HG02759 (cell line): Measurements from ENCODE around the gene SPSB1.

ENCODE experiments used
- ATAC-seq: cut with Tn5 transposase; IDR thresholded peaks from one replicate; pipeline ENCODE4 v1.9.1; 2021; ENCODE audit warnings: mild to moderate bottlenecking, moderate library complexity; ENCODE audit not compliant: unreplicated experiment

SPSB1 gene

DNA sequence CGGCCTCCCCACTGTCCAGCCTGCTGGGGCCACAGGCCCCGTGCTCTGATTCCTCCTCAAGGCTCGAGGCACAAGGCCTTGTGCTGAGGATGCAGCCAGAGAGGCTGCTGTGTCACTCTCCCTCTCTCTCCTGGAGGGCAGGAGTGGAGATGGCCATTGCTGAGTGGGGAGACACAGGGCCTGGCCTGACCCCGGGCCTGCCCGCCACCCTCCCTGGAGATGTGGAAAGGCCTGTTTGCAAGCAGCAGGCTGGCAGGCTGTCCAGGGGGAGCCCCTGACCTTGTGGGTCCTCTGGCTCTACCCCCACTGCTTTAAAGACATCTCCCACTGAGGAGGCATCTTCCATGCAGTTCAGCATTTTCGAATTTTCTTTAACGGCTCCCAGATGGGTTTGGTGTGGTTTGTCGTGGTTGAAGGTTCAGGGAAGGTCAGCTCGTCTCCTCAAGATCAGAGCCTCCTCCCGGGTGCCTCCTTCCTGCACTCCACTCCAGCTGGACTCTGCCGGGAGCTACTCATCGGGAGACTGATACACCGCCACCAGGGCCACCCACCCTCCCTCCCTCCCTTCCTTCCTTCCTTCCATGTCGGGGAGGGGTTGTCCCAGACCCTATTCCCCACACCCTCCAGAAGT, 69.1 kb downstream of the SPSB1 start:
- ATAC-seq = no peak

DNA sequence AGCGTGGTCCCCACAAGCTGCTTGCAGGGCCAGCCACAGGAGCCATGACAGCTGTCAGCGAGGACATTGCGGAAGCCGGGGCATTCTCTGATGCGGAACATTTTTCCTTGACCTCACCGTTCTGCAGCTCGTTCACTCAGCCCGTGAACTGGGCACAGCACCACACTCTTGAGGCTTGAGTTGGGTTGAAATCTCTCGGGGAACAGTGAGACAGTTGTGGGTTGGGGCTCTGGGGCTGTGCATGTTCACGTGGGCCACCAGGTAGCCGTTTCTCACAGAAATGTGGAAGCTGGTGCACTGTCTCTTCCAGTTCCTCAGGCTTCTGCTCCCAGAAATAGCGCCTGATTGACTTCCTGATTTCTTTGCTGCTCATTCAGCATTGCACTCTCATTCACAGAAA, 69.8 kb downstream of the SPSB1 start:
- ATAC-seq = no peak

DNA sequence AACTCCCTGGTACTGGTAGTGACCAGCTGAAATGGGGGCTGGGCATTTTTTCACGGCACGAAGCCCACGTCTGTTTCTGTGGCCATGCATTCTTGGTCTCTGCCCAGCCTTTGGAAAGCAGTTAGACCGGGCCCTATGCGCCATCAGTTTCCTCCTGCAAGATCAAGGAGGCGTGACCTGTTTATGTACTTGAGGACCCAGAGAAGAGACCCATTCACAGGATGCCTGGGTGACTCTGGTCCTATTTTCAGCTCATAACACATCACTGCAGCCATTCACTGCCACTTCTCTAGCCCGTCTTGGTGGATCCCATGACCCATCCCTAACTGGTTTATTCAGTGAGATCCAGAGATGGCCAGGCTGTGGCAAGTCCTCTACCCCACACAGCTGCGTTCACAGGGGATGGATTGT, 70.4 kb downstream of the SPSB1 start:
- ATAC-seq = no peak

DNA sequence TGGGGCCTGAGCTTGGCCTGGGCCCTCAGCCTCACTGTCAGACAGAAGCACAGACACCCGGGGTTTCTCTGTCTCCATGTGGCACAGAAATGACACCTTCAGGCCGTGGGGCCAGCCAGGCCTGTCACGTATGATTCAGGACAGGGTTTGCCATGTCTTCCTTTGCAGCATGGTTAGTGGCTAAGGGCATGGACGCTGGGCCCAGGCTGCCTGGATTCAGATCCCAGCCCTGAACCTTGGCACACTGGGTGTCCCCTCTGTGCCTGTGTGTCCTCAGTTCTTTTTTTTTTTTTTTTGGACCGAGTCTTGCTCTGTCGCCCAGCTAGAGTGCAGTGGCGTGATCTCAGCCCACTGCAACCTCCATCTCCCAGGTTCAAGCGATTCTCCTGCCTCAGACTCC, 73.6 kb downstream of the SPSB1 start:
- ATAC-seq = no peak

DNA sequence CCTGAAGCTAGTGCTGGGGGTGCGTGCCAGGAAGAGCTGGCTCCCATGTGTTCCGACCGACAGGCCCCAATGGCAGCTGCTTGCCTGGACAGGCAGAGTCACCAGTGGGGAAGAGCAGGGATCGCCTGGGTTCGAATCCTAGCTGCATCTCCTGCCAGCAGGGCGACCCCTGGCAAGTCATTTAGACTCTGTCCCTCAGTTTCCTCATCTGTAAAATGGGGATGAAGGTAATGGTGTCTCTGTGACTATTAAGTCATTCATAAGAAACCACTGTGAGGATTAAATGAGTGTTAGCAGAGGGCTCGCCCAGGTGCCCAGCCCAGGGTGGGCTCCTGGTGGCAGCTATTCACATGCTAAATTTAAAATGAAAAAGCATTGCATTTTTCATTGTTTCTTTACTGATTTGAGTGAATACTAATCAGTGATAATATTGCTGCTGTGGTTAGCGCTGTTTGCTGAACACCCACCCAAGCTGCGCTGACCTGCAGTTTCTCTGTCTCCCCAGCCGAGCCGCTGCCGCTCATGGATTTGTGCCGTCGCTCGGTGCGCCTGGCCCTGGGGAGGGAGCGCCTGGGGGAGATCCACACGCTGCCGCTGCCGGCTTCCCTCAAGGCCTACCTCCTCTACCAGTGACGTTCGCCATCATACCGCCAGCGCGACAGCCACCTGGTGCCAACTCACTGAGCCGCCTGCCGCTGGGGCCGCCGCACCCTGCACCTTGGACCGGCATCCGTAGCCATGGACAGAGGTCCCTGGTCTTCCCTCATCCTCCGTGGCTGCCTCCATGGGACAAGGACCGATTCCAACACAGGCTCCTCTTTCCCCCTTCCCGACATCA, 74.5 kb downstream of the SPSB1 start:
- no peak for ATAC-seq

DNA sequence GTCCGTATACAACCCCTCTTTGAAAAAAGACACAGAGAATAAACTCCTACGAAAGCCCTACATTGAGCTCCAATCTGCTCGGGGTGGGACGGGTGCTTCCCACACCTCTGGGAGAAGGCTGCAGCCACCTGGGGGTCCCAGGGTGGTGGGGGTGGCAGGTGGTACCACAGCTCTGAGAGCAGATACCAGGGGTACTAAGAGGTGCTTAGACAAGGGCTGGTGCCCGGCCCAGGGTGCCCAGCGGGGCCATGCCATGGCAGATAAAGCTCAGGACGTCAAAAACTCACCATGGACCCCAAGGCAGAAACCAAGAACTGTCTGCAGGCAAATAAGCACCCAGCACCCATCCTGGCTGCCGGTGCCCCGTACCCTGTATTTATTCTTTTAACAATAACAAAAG, 75.1 kb downstream of the SPSB1 start:
- ATAC-seq = no peak

DNA sequence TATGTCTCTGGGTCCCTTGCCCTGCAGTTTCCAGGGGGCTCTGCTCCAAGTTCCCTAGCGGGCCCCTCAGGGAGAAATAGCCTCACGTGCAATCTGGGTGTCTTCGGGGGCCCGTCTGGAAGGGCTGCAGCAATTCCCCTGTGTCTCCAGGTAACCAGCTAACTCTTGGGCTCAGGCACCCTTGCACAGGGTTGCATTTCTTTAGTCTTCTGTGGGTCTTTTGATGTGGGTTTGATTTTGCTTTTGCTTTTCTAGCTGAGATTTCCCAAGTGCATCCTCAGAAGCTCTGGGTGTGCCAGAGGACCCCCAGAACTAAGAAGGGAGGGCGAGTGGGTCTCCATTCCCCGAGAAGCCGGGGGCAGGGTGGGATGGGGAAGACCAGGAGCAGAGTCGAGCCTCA, 75.7 kb downstream of the SPSB1 start:
- no peak for ATAC-seq

DNA sequence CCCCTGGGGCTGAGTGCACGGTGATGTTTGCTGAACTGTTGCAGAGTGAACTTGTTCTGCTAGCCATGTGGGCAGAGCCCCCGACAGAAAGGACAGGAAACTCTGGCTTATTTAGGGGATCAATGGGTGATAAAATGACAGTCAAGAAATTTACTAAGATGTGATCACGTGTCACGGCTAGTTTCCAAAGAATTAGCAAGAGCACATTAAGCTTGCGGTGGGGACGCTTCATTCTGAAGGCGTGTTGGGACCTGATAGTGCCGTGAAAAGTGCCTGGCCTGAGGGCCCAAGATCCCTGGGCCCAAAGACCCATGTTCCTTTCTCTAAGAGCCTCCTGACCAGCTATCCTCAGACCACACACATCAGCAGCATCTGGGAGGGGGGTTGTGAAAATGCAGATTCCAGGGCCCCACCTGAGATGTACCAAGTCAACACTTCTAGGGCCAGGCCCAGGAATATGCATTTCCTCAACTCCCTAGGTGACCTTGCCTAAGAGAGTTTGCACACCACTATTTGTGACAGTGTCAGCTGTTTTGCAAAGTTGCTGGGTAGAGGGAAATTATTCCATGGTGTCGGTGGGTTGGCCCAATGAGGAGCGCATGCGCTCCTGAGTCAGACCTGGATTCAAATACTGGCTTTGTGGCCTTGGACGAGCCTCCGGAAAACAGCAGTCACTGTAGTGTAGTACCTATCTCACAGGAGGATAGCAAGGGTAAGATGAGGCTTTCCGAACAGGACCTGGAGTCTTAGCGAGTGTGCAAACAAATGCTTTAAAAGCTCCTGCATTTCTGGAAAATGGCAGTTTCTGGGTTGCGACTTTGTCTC, 77.5 kb downstream of the SPSB1 start:
- no peak for ATAC-seq

DNA sequence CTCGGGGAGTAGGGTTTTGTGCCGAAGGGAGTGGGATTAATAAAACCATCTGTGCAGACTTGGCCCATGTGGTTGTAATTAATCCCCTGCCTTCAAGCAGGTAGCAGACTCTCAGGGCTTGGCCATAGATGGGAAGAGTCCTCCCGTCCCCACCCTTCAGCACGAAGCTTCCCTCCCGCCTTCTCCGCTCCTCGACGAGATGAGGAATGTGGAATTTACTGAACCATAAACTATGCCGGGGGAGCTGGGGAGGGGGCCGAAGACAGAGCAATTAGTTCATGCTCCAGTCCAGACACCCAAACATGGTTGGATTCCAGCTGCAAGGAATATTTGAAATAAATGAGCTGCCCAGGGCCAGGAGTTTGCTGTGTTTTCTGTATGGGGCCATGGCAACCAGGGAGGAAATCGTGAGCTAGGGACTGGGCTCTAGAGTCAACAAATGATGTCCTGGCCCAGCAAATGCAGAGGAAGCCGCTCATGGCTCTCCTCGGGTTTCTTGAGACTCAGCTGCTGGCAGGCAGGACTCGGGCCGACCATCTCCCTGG, 78.8 kb downstream of the SPSB1 start:
- no peak for ATAC-seq

DNA sequence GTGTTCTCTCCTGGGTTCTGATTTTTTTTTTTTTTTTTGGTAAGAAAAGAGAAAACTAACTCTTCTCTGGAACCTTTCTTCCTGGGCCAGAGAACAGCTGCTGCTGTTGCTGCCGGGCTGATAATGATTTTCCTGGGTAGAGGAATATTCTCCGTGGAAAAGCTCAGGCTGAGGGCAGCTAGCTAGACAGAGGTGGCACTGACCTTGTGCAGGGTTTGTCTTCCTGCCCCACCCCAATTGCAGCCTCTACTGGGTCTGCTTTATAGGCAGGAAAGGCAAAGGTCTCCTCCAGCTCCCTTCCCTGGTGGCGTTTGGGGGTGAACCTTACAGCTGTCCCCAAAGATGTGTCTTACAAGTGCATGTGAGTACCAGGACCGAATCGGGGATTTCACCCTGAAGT, 79.3 kb downstream of the SPSB1 start:
- ATAC-seq = no peak

DNA sequence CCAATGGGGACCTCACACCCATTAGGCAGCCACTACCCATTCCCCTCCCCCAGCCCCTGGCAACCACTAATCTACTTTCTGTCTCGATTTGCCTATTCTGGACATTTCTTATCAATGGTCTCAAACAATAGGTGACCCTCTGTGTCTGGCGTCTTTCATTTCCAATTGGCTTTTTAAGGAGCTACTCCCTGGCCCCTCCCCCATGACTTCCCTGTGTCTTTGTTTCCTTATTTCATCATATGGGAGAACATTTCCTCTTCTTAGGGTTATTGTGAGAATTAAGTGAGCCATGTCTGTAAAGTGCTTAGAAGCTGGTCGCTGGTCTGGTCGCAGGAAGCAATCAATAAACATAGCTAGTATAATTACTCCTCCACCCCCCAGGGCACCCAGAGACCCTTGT, 80.9 kb downstream of the SPSB1 start:
- no peak for ATAC-seq

DNA sequence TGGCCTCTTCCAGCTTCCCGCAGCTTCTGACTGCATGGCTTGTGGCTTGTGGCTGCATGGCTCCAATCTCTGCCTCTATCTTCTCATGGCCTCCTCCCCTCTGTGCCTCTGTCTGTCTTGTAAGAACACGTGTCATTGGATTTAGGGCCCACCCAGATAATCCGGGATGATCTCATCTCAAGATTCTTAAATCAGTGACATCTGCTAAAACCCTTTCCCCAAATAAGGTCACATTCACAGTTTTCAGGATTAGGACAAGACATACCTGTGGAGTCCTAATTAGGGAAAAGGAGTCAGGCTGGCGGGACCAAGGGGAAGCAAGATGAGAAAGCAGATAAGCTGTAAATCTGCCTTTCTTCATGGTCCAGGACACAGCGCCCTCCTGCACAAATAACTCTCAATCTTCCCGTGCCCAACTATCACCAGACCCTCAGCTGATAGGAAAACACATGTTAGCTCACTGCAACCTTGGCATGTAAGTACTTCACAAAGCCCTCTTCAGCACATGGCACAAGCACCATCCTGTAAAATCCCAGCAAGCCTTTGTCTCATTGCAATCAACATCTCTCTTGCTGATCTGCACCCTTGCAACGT, 82.2 kb downstream of the SPSB1 start:
- no peak for ATAC-seq

DNA sequence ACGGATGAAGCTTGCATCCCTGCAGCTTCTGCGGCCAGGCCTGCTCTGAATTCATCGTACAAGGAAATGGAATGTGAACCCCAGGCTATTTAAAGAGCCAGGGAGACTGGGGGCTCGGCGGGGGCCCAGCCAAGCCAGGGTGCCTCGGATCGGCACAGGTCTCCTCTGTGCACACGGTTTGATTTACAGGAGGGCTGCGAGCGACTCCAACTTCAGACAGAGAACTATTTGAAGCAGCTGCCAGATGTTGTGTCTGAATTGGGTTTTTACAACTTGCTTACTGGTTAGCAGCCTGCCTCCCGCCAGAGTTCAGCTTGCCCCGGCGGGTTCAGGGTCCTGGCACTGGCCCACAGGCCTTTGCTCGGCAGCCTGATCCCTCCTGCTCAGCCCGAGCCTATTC, 83.2 kb downstream of the SPSB1 start:
- no peak for ATAC-seq

DNA sequence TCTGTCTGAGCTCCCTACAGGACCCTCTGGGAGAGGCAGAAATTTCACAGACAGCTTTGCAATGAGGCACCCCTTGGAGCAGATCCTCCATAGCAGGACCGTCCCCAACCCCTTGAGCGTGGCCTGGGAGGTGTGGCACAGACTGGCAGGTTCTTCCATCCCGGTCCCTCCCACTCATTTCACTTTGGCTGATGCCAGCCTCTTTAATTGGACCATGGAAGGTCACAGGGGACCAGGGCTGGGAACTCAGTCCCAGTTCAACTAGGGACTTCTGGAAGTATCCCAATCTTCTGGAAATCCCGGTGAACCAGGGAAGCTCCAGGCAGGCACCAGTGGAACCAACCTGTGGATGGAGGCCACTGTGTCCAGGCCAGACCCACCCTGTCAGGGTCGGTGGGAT, 83.7 kb downstream of the SPSB1 start:
- ATAC-seq = no peak

DNA sequence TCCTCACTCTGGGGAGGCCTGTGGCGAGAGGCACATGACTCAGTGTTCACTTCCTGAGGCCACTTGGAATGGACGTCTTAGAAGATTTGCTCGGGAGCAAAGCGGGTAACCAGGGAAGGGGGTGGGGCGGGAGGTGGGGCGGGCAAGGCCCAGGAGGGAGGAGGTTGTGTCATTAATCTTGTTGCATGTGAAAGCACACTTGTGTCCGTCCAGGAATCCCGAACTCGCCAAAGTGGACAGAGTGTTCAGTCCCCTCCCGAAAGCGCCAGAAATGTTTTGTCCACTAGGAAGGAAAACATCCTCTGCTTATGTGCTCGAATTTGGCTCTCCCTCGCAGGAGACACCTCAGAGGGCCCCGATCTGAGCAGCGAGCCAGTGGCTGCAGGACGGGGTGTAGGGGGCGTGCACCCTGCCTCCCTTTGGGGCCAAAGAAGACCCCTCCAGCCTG, 84.2 kb downstream of the SPSB1 start:
- no peak for ATAC-seq

DNA sequence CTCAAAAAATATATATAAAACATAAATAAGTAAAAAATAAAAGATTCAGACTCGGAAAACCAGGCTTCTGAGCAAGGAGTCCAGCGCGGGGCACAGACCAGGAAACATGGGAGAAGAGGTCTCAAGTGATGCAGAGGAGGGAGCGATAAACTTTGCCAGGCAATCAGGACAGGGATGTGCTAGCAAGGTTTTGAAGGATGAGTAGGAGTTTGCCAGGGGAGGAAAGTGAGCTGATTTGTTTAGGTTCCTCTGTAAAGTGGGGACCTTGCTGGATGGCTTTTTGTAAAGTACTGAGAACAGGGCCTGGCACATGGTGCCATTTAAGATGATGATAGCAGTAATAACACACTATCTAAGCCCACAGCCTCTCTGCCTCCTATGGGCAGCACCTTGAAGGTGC, 86.1 kb downstream of the SPSB1 start:
- no peak for ATAC-seq

DNA sequence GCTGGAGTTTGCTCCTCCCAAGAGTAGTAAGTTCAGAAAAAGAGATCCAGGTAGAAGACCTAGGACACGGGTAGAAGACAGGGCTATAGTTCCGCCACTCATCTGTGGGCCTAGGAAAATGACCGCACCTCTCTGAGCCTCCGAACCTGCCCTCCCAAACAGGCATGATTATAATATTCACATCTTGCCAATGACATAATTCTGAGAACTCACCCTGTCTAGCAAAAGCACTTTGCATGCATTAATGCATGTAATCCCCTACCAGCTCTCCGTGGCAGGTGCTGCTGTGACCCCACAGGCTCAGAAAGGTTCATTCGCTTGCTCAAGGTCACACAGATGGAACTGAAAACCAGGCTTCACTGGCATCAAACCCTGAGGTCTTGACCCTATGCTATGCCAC, 88.0 kb downstream of the SPSB1 start:
- ATAC-seq = no peak

DNA sequence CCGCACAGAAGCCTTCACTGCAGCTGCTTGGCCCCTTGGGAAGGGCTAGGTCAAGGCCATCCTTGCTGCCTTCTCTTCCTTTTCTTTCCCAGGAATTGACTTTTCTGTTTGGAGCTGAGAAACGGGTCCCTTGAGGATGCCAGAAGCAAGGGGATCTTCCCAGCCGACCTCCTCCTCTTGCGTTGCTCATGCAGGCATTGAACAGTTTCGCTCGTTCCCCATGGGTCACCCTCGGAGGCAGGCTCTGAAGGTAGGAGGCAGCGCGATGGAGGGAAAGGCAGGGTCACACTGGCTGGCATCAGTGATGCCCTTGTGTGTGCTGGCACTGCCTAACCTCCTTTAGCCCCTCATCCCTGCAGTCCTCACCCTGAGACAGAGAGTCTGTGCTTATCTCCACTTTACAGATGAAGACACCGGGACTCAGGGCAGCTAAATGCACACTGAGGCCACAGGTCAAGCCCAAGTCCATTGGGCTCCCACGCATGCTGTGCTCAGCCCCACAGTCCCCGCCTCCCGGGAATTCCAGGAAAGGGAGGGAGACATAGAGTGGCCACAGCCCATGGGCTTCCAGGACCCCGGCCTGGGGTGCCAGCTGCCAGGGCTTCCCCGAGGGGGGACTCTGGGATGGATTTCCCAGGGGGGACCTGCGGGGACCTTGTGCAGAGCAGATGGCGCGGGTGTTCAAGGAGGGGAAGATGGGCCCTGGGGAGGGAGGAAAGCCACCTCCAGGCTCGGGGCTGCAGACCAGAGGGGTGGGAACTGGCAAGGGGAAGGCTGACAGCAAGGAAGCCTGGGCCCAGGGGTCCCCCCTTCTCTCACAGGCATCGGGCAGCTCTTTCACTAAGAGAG, 90.2 kb downstream of the SPSB1 start:
- no peak for ATAC-seq

DNA sequence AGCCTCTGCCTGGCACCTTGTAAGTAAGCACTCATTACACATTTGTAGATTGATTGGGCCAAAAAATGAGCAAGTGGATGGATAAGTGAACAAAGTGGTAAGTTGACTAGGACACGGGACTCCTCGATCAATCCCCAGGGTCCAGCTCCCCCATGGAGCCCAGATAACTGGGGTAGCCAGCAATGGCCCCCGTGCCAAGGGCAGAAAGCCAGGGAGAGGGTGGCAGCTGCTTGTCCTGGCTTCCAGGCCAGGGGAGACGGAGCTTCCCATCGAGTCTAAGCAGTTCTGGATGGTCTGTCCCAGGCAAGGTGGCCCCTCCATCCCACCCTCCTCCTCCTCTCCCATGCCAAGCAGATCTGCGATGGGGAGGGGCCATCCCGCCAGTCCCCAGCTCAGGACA, 91.4 kb downstream of the SPSB1 start:
- ATAC-seq = no peak

DNA sequence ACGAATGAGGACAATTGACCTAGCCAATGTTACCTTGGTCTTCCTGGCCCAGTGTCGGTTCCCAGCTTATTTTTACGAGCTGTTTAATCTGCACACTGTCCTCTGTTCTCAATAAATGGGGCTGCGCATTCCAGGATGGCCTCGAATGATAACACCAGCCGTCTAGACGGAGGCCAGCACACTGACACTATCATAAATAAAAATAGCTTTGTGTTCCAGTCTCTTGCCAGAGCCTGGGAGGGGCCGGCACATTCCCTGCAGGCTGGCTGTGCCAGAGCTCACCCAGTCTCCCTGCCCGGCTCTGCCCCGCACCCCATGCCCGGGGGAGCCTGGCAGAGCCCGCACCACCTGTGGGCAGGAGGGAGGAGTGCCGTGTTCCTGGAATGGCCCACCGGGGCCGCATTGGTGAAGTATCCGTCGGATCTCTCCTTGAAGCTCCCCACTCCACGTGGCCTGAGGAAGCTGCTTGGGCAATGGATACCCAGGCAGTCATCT, 92.1 kb downstream of the SPSB1 start:
- no peak for ATAC-seq
